HG02678 (cell line): ENCODE measurements around the gene MYO9A.
"Not testable (repeated sequence)": the region's sequence is repeated elsewhere in the genome, so short reads cannot be mapped to it uniquely, and the experiment has no call there.

Experiments used
- ATAC-seq: cut with Tn5 transposase; IDR thresholded peaks from one replicate; pipeline ENCODE4 v1.9.1; 2021; ENCODE audit warnings: mild to moderate bottlenecking, moderate library complexity; ENCODE audit not compliant: unreplicated experiment

Gene MYO9A

DNA sequence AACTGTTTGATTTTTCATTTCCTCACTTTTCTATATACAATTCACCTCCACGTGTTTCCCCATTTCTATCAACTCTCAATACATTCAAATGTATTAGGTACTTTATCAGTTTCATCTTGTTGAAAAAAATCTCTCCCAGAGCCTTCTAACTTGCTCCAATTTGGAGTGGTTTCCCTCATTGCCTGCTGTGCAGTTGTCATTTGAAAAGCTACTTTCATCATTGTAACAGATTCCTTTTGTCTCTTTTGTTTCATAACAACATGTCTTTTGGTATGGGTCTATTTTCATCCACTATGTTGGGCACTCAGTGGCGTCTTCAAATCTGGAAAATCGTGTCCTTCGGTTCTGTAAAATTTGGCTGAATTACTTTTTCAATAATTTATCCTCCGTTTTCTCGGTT is 232.6 kb downstream of the MYO9A start:
- no peak for ATAC-seq

DNA sequence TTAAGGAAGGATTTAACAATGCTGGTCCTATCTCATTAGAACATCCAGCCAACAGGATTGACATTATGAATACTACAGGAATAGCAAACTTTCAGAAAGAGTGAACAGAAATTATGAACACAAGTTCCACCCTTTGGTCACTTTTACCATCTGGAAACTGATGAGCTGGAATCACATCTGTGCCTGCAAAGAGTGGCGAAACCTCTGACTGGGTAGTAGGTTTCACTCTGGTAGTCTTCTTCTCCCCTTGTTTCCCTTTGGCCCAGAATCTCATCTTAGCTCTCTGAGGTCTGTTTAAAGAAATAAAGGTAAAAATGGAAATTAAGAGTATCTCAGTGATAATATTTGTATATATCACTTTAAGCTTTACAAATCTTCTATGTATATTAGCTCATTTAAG is 234.5 kb downstream of the MYO9A start:
- peak; percentile 88 for ATAC-seq

DNA sequence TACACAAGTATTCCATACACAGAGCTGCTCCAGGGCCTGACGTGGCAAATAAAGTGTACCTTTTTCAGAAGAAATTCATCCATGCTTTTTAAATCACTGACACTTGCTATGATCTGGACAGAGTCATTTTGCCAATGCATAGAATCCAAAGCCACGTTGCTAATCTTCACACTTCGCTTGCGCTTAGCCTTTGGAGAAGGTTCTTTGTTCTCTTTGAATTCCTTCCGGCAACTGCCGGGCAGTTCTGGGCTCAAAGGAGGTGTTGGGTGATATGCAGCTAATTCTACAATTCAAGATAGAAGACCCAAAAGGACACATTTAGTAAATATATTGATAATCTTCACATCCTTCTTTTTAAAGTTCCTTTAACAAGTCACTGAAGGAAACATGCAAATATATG is 237.7 kb downstream of the MYO9A start:
- no peak for ATAC-seq

DNA sequence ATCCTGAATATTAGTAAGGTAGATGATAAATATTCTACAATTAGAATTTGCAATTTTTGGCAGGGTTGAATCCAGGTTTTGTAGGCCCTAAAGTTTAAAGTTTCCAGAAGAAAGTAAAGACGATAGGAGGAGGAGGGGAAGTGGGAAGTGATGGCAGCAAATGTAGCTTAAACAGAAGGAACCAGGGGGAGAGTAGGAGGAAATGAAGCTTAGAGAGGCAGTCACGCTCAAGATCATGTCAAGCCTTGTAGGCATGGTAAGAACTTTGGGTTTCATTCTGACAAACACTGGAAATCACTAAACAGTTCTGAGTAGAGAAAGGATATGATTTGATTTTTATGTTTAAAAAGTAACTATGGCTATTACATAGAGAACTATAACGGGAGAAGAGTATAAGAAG is 243.7 kb downstream of the MYO9A start:
- peak; percentile 62 for ATAC-seq

DNA sequence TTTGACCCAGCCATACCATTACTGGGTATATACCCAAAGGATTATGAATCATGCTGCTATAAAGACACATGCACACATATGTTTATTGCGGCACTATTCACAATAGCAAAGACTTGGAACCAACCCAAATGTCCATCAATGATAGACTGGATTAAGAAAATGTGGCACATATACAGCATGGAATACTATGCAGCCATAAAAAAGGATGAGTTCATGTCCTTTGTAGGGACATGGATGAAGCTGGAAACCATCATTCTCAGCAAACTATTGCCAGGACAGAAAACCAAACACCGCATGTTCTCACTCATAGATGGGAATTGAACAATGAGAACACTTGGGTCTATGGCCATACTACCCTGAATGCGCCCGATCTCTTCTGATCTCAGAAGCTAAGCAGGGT is 259.7 kb downstream of the MYO9A start:
- not testable (repeated sequence) for ATAC-seq

DNA sequence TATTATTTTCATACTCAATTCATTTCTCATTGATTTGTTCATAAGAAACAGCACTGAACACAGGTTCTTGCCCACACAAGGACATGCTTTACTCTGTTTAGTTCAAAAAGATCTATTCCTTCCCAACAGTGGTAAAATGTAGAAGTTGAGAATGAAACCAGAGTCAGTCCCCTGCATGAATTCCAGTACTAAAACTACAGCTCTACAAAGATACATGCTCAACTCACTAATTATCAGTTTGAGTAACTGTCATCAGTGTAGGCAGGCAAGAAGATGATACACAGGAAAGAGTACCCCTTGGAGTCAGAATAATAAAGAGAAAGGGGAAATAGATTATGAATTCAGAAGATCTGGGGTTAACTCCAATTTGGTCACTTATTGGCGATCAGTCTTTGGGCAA is 264.4 kb downstream of the MYO9A start:
- ATAC-seq: no peak

DNA sequence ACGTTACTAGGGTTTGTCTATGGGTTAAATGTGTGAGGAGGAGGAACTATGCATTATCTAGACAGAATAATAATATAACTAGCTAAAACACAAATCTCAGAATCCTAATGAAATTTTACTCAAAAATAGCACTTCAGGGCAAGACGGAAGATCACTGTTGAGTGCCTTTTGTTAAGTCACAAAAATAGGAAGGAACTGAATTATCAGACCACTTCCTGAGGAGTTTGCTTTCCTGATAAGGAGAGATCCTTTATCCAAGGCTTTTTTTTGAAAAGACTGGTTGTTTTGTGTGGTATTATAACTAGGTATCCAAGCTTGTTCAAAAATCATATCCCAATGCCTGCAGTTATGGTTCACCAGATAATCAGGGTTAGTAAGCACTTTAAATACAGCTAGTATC is 273.0 kb downstream of the MYO9A start:
- no peak for ATAC-seq

DNA sequence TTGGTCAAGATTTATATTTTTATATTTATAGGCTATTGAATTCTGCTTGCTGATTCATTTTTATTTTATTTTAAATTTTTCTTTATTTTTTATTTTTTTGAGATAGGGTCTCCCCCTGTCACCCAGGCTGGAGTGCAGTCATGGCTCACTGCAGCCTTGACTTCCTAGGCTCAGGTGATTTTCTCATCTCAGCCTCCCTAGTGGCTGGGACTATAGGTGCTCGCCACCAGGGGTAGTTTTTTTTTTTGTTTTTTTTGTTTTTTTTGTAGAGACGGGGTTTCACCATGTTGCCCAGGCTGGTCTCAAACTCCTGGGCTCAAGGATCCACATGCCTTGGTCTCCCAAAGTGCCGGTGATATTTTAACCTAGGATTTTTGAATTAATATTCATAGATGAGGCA is 276.4 kb downstream of the MYO9A start:
- no peak for ATAC-seq

DNA sequence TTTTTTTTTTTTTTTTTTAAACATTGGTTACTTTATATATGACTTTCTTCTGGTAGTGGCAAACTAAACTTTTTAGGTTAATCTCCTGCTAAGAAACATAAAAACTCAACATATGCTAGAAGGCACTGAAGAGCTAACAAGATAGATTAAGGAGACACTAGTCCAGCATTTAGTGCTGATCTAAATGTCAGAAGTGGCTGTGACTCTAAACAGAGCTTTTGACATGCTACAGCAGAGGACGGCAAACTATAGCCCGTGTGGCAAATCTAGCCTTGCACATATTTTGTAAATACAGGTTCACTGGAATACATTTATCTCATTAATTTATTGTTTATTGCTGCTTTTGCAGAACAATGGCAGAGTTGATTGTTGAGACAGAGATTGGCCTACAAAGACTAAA is 287.0 kb downstream of the MYO9A start:
- ATAC-seq: no peak

DNA sequence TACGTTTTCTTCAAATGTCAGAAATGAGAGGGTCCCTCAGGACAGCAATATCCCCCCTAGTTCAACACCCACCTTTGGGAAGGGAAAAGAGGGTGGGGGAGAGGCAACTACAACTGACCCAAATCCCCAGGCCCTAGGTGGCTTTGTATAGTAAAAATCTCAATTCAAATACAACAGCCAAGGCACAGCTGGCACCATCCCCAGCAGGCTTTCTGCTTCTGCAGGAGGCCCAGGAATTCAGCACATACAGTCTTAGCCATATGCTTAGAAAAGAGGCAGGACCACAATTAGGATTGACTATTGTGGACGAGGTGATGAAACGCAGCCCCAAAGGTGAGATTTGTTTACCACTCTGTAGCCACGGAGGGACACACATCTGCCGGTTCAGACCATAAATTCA is 291.8 kb downstream of the MYO9A start:
- no peak for ATAC-seq

DNA sequence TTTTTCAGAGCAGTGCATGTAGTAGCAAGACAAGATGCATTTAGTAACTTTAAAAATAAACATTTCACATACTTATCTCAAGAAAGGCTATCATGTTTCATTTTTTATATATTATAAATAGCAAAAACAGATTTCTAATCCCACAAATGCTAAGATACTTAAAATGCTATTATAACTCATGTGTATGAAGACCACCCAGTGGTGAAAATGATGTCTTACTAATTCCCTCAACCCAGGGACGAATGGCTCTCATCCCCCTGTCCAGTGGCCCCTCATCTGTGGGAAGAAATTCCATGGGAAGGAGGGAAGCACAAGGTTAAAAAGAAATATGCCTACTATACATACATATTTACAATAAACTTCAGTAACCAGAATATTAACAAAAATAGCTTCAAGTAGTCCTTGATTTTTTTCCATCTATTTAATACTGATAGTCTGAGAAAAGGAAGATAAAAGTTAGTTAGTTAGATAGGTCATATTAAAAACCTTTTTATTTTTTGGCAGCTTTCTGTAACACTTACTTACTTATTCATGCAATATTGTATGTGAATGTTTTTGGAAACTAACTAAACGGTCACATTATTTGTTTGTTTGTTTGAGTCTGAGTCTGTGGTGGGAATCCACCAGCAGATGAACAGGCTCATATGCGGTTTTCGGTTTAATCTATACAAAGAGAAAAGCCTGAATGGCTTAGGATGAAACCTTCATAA is 292.8 kb downstream of the MYO9A start:
- no peak for ATAC-seq

DNA sequence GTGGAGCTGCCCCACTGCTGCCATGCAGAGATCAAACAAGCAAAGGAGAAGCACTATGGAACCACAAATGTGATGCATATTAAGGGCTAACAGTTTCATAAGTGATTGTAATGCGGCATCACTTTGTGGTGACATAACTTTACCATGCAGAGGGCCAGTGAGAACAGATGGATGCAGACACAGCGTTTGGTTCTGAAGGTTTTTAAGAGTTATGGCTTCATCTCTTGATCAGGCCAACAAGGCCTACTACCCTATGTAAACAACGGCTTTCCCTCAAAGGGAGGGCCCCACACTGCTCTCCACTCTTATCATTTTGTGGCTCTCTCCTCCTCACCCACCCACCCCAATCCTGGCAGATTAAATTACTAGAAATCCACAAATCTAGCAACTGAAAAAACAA is 294.1 kb downstream of the MYO9A start:
- ATAC-seq: no peak

DNA sequence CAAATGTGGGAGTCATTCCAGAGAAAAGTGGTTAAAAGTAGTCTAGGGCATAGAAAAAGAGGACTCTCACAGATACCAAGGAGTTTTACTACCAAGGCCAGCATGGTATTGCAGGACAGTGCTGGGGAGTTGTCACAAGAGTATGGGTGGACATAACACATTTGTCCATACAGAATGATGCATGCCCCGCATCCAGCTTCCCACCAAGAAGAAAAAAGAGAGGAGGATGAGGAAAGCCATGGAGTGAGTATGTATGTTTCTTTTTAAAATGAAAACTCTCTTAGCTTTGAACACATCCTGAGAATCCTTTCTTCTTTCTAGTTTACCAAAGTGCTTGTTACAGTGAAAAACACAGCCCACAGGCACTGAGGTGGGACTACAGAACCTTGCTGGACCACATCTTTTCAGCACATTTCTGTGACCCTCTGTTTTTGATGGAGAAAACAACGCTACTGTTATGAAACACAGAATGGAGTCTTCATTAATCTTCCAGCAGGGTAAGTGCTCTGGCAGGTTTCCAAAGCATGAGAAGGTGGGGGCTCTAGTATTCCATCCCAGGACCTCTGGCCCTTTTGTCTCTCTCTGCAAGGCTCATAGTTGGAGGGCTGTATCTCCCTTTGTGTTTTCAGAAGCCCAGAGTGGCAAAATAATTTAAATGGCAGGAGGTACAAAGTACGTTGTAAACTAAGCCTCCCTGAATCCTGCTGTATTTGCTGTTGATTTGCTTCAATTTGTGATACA is 294.9 kb downstream of the MYO9A start:
- no peak for ATAC-seq

DNA sequence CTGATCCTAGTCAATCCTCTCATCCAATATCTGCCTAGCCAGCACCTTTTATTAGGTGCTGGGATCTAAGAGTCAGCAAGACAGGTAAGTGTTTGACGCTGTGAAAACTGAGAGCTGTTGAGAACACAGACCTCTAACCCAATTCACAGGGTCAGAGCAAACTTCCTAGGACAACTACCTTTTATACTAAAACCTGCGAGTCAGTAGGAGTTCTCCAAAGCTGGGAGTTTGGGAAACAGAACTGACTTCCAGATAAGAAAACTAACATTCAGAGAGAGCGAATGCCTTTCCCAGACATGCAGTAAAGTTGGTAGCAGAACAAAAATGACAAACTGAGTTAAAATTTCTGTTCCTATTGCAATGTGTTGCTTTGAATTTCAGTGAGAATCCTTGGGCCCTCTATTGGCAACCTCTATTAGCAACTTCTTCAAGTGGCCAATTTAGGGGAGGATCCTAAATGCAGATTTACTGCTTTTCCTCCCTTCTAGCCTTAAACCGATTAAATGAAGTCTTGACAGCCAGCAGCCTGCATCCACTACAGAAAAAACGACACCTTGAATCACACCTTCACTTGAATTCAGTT is 296.3 kb downstream of the MYO9A start:
- ATAC-seq: no peak

DNA sequence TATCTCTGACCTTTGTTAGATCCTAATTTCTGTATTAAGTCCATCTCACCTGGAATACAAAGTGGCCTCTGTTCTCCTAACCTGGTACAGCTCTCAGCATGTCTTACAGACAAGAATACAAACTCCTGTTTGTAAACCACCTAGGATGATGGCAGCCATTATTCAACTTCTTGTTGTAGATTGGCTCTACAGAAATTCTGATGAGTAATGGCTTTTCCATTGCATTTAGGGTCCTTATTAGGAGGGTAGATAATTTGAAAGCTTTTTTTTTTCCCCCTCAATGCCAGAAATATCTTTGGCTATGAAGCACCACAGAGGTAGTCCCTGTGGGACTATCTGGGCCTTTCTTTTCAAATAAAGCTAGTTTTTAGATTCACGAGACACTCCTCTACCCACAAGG is 297.8 kb downstream of the MYO9A start:
- no peak for ATAC-seq

DNA sequence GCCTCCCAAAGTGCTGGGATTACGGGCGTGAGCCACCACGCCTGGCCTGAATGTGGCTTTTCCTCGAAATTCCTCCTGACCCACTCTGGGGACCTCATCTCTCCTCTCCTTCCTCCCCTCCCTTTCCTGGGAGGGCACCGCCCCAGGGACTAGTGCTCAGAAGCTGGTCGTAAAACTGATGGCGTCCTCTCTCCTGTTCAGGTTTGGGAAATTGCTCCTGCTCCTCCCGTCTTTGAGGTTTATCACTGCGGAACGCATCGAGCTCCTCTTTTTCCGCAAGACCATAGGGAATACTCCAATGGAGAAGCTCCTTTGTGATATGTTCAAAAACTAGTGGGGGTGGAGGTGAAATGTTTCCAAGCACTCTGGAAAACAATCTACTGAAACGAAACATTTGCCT is 300.6 kb downstream of the MYO9A start:
- ATAC-seq: no peak

DNA sequence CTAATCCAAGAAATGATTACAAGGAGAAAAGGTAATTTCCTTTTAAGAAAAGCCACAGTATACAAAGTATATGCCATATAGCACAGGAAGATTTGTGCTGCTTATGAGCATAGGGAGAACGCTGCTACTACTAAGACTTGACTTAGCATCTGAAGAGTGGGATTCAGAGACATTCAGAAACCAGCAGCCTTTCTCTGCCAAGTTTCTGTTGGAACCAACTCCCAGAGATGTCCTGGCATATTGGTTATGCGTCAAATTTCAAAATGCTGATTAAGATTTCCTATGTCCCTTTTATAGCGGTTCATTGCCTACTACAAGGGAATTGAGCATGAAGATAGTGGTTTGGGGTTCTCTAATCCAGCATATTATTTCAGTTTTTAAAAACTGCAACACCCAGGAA is 302.6 kb downstream of the MYO9A start:
- no peak for ATAC-seq

DNA sequence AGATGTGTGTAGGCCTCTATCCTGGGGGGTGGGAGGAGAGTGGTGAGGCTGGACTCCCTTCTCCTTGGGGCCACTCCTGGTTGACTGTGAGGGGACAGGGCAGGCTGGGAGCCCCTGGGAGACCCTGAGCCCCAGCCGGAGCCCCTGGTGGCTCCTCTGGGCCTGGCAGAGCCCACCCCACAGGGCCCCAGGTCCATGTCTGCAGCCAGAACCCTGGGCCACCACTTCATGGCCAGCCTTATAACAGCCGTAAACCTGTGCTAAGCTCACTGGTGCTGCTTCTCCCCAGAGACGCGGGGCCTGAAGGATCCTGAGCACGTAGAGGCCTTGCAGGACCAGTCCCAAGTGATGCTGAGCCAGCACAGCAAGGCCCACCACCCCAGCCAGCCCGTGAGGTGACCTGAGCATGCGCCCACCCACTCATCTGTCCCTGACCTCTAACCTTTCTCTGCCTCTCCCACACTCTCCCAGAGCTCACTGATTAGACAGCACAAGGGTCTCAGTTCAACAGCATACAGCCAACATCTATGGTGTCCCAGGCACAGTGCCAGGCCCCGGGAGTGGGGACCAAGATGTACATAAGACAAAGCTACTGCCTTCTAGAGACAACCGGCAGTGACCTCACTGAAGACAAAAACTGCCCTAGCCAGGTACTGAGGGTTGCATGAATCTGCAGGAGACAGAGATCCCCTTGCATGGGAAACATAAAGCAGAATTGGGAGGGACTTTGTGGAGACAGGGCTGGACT is 304.1 kb downstream of the MYO9A start:
- no peak for ATAC-seq

DNA sequence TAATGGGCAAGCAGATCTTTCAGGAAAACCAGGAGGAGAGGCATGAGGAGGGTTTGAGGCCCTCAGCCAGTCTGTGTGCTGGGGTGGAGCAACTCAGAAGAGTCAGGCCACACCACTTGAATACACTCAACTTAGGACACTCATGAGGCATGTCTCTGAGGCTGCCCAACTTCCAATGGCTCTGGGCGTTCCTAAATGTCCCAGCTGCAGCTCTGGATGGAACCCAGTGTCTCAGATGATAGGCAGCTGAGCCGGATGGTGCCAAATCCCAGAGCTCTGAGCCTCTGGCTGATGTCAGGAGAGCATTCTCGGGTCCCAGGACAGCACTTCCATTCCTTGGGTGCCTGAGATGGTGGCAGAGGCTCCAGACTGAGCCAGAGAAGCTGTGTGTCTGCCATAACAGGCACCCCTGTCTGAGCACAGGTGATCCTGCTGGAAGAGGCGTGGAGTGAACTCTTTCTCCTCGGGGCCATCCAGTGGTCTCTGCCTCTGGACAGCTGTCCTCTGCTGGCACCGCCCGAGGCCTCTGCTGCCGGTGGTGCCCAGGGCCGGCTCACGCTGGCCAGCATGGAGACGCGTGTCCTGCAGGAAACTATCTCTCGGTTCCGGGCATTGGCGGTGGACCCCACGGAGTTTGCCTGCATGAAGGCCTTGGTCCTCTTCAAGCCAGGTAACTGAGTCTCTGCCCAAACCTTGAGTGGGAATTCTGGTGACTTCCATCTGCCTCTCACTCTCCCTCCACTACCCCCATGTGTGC is 304.8 kb downstream of the MYO9A start:
- ATAC-seq: no peak

DNA sequence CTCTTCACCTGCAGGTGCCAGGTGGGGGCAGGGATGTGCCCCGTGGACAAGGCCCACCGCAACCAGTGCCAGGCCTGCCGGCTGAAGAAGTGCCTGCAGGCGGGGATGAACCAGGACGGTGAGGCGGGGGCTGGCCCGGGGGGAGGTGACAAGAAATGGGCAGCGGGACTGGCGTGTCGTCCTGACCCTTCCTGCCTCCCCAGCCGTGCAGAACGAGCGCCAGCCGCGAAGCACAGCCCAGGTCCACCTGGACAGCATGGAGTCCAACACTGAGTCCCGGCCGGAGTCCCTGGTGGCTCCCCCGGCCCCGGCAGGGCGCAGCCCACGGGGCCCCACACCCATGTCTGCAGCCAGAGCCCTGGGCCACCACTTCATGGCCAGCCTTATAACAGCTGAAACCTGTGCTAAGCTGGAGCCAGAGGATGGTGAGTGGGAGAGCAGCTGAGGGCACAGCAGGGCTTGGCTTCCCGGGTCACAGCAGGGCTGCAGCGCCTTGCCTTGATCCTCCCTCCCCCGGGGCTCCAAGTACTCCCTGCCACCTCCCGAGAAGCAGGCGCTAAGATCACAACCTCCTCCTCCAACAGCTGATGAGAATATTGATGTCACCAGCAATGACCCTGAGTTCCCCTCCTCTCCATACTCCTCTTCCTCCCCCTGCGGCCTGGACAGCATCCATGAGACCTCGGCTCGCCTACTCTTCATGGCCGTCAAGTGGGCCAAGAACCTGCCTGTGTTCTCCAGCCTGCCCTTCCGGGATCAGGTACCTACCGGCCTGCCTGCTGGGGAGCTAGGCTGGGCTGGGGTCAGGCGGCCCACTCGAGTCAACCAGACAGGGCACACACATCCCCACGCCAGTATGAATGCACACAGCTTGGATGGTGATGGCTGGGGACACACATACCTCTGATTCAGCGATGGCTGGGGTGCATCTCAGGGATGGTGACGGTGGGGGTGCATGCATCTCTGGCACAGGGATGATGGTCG is 305.9 kb downstream of the MYO9A start:
- no peak for ATAC-seq
